K562 (cell line): ENCODE data around the gene PGRMC2. TPM values are rescaled to one million over a fixed set of nuclear protein-coding genes. Genes with fewer than 3 reads are reported as not detected.

Experiments
- ATAC-seq: fragments of 200-7000 bp; cut with Tn5 transposase; 3 replicates; pipeline ENCODE4 v1.9.1; 2020; ENCODE audit warnings: moderate library complexity
- BruUV-seq: library from RNA; stranded (reverse); fragments of 400-500 nt; replicated peaks from 2 replicates; lab custom pipeline; 2021; lab: Mats Ljungman, UMichigan
- CTCF ChIA-PET: fragments of 300-600 bp; formaldehyde crosslinking; extraction: SDS; loops from one replicate; lab custom pipeline; 2021; ENCODE audit warnings: low intra/inter-chr PET ratio; lab: Yijun Ruan, JAX
- POLR2A ChIA-PET: fragments of 300-600, 350-650 bp; sonication (Branson Sonifier 250); formaldehyde crosslinking; extraction: SDS; loops from one replicate; lab custom pipeline; 2021; ENCODE audit warnings: antibody characterized with exemption, inconsistent platforms; lab: Yijun Ruan, JAX
- DNase-seq, 4 experiments: peaks; one replicate each; pipeline versions ENCODE4 v3.0.0 to v3.0.0-alpha.2; 2011 to 2018; ENCODE audit warnings: low spot score in 3 of 4, mixed read lengths in 3 of 4; ENCODE audit errors: extremely low read depth in 1 of 4
- FAIRE-seq: peaks from 2 replicates; lab custom pipeline; 2011; peaks lifted over from hg19 to GRCh38; lab: Jason Lieb, UNC
- H2AFZ ChIP-seq: 2 replicates; pipeline ENCODE4 v1.6.0; 2011; ENCODE audit warnings: low read depth, low read length, control low read depth, inconsistent platforms
- H3K27ac ChIP-seq: fragments of 200-600 bp; 3 replicates; pipeline ENCODE4 v1.8.0; 2011; ENCODE audit warnings: low read depth, mild to moderate bottlenecking, control low read depth, inconsistent platforms, low read length, moderate library complexity, mixed read lengths; ENCODE audit errors: extremely low read depth
- H3K27me3 ChIP-seq, 2 experiments: fragments of 300-600 bp in 1 of 2; 2 replicates in 1 of 2; 3 replicates in 1 of 2; pipeline versions ENCODE4 v1.6.0 to v1.8.0; 2011; ENCODE audit warnings: inconsistent platforms in 2 of 2, low read length in 2 of 2, mild to moderate bottlenecking in 1 of 2, mixed read lengths in 1 of 2, moderate library complexity in 1 of 2; ENCODE audit not compliant: control insufficient read depth in 2 of 2, insufficient read depth in 2 of 2
- H3K36me3 ChIP-seq: fragments of 300-600 bp; 3 replicates; pipeline ENCODE4 v1.8.0; 2011; ENCODE audit warnings: mild to moderate bottlenecking, low read length, inconsistent platforms; ENCODE audit not compliant: control insufficient read depth, insufficient read depth
- H3K4me1 ChIP-seq, 2 experiments: fragments of 200-600 bp in 1 of 2; replicated peaks in 1 of 2; 2 replicates in 1 of 2; 3 replicates in 1 of 2; pipeline versions ENCODE4 v1.5.1 to v1.8.0; 2011; ENCODE audit warnings: inconsistent platforms in 2 of 2, low read length in 2 of 2, mild to moderate bottlenecking in 1 of 2, mixed read lengths in 1 of 2, moderate library complexity in 1 of 2; ENCODE audit not compliant: control insufficient read depth in 2 of 2, insufficient read depth in 2 of 2
- H3K4me2 ChIP-seq: 2 replicates; pipeline ENCODE4 v1.6.1; 2011; ENCODE audit warnings: low read length, control low read depth, inconsistent platforms, mixed read lengths; ENCODE audit not compliant: insufficient read depth
- H3K4me3 ChIP-seq: fragments of 200-600 bp; sonication (generic), shearing (Covaris generic); 2 replicates; pipeline ENCODE4 v1.5.1; 2016; ENCODE audit warnings: control low read depth, inconsistent platforms
- H3K79me2 ChIP-seq: fragments of 200-600 bp; 3 replicates; pipeline ENCODE4 v1.8.0; 2011; ENCODE audit warnings: low read length, inconsistent platforms; ENCODE audit not compliant: control insufficient read depth, insufficient read depth
- H3K9ac ChIP-seq, 2 experiments: 2 replicates each; pipeline versions ENCODE4 v1.6.0 to v1.6.1; 2011; ENCODE audit warnings: low read depth in 2 of 2, low read length in 2 of 2, control low read depth in 1 of 2, inconsistent platforms in 1 of 2, mild to moderate bottlenecking in 1 of 2, mixed read lengths in 1 of 2; ENCODE audit not compliant: insufficient read depth in 1 of 2
- H3K9me1 ChIP-seq: one replicate; pipeline ENCODE4 v1.6.0; 2011; ENCODE audit warnings: inconsistent platforms, mild to moderate bottlenecking, low read length, moderate library complexity; ENCODE audit not compliant: control insufficient read depth, insufficient read depth
- H3K9me3 ChIP-seq: replicated peaks from 2 replicates; pipeline ENCODE4 v1.5.1; 2011; ENCODE audit warnings: low read depth, low read length, inconsistent platforms; ENCODE audit not compliant: control insufficient read depth, insufficient read depth
- H4K20me1 ChIP-seq: replicated peaks from 2 replicates; pipeline ENCODE4 v1.6.1; 2011; ENCODE audit warnings: low read length, inconsistent platforms, mixed read lengths; ENCODE audit not compliant: control insufficient read depth, insufficient read depth
- CBX1 ChIP-seq: sonication (generic); IDR thresholded peaks from 2 replicates; pipeline ENCODE4 v1.6.1; 2016; ENCODE audit warnings: antibody characterized with exemption, low read depth, mild to moderate bottlenecking
- FOXJ2 ChIP-seq: fragments of 200-800 bp; sonication (Bioruptor generic); IDR thresholded peaks from 2 replicates; pipeline ENCODE4 v1.6.1; 2016; ENCODE audit warnings: missing genetic modification characterization, missing compliant biosample characterization
- FOXK2 ChIP-seq, 2 experiments: fragments of 450-650 bp; IDR thresholded peaks in 1 of 2; conservative IDR thresholded peaks in 1 of 2; 2 replicates each; pipeline ENCODE4 v1.6.1; 2016; ENCODE audit warnings: low read depth in 2 of 2, mild to moderate bottlenecking in 1 of 2
- KDM5B ChIP-seq: fragments of 200-600 bp; sonication (generic); IDR thresholded peaks from 2 replicates; pipeline ENCODE4 v1.6.1; 2012; ENCODE audit warnings: low read depth, mild to moderate bottlenecking, moderate library complexity, low read length, control low read depth, inconsistent platforms; ENCODE audit not compliant: insufficient replicate concordance
- KLF1 ChIP-seq: fragments of 450-650 bp; IDR thresholded peaks from 2 replicates; pipeline ENCODE4 v1.6.1; 2016; ENCODE audit warnings: missing genetic modification characterization, missing compliant biosample characterization
- LEF1 ChIP-seq: fragments of 450-650 bp; IDR thresholded peaks from 2 replicates; pipeline ENCODE4 v1.6.1; 2016; ENCODE audit warnings: mild to moderate bottlenecking
- MCM5 ChIP-seq: fragments of 450-650 bp; IDR thresholded peaks from 2 replicates; pipeline ENCODE4 v1.6.1; 2016; ENCODE audit warnings: low read depth
- MXI1 ChIP-seq: IDR thresholded peaks from 2 replicates; pipeline ENCODE4 v1.6.1; 2011; ENCODE audit warnings: low read depth, mild to moderate bottlenecking, improper control_type of control experiment, low read length
- MYC ChIP-seq, 2 experiments: fragments of 250-450 bp in 1 of 2; sonication (Bioruptor Pico) in 1 of 2; IDR thresholded peaks; 2 replicates each; pipeline versions ENCODE4 v1.5.1 to v1.6.1; 2012 to 2021; ENCODE audit warnings: low read depth in 2 of 2, borderline replicate concordance in 1 of 2, improper control_type of control experiment in 1 of 2, low read length in 1 of 2, mild to moderate bottlenecking in 1 of 2, moderate library complexity in 1 of 2
- POLR2G ChIP-seq: fragments of 200-400 bp; formaldehyde crosslinking; IDR thresholded peaks from 2 replicates; pipeline ENCODE4 v1.6.1; 2017; ENCODE audit warnings: low read depth, mild to moderate bottlenecking, antibody characterized with exemption, low read length, moderate library complexity
- POLR2H ChIP-seq: IDR thresholded peaks from 2 replicates; pipeline ENCODE4 v1.6.1; 2016; ENCODE audit warnings: missing genetic modification characterization, low read depth, mild to moderate bottlenecking, control low read depth, missing compliant biosample characterization, moderate library complexity
- PRMT5 ChIP-seq: sonication (generic); formaldehyde crosslinking; IDR thresholded peaks from 2 replicates; pipeline ENCODE4 v1.5.0; 2020; ENCODE audit warnings: missing genetic modification reagents
- RBBP5 ChIP-seq: fragments of 200-600 bp; sonication (generic); IDR thresholded peaks from 2 replicates; pipeline ENCODE4 v1.6.1; 2012; ENCODE audit warnings: borderline replicate concordance, mild to moderate bottlenecking, low read length, control low read depth, inconsistent platforms; ENCODE audit not compliant: insufficient read depth, poor library complexity, severe bottlenecking
- RNF2 ChIP-seq: sonication (generic); IDR thresholded peaks from 2 replicates; pipeline ENCODE4 v1.6.1; 2016
- RUNX1 ChIP-seq: sonication (generic); IDR thresholded peaks from 2 replicates; pipeline ENCODE4 v1.6.1; 2016; ENCODE audit warnings: antibody characterized with exemption, low read depth
- SNIP1 ChIP-seq: fragments of 450-650 bp; IDR thresholded peaks from 2 replicates; pipeline ENCODE4 v1.7.1; 2017; ENCODE audit warnings: low read depth, mild to moderate bottlenecking
- TEAD1 ChIP-seq, 2 experiments: fragments of 450-650 bp in 1 of 2; sonication (generic) in 1 of 2; formaldehyde crosslinking; IDR thresholded peaks; 2 replicates each; pipeline versions ENCODE4 v1.4.0 to v1.8.0; 2020 to 2022; ENCODE audit warnings: mild to moderate bottlenecking in 2 of 2, missing genetic modification reagents in 1 of 2
- ZNF140 ChIP-seq: fragments of 250-450 bp; sonication (Bioruptor Pico); IDR thresholded peaks from 2 replicates; pipeline ENCODE4 v1.8.0; 2021; ENCODE audit warnings: moderate library complexity, mild to moderate bottlenecking, inconsistent platforms
- ZNF347 ChIP-seq: fragments of 450-650 bp; formaldehyde crosslinking; IDR thresholded peaks from 2 replicates; pipeline ENCODE4 v1.4.0; 2020; ENCODE audit warnings: low read depth, mild to moderate bottlenecking, moderate library complexity
- WGBS: fragments of 100-300 bp; shearing (Covaris generic); methylation state at CpG from one replicate; pipeline ENCODE4 v1.1.6; 2016; ENCODE audit warnings: low coverage, mixed read lengths; ENCODE audit not compliant: insufficient coverage; ENCODE audit errors: missing lambda C conversion rate; 5-methylcytosine and 5-hydroxymethylcytosine counted together
- in situ Hi-C: fragments of 300-500 bp; cut with MboI; formaldehyde crosslinking; loops from 4 replicates; pipeline ENCODE4 v1.15.0; 2018; ENCODE audit warnings: inconsistent platforms, mixed read lengths
- intact Hi-C: fragments of 100-400 bp; cut with micrococcal nuclease; formaldehyde crosslinking; loops from 2 replicates; pipeline ENCODE4 v1.14.2; 2022
- polyA plus RNA-seq, 8 experiments: library from polyadenylated mRNA; depleted of rRNA in 4 of 8; stranded (reverse) in 5 of 8; unstranded in 3 of 8; fragments of >200 nt; fragmentation: Nextera tagmentation in 2 of 8; fragmentation: Illumina TruSeq in 1 of 8; extraction: Ambion mirVana in 2 of 8; extraction: Trizol in 1 of 8; gene quantifications; 2 replicates each; pipeline versions ENCODE4 v1.2.1 to v1.2.3, GENCODE V29; 2011 to 2014; ENCODE audit warnings: inconsistent platforms in 1 of 8, missing spikeins in 1 of 8
- total RNA-seq, 7 experiments: library from RNA; depleted of rRNA in 6 of 7; stranded (reverse); fragments of >200 nt in 6 of 7; fragmentation: Illumina TruSeq in 2 of 7; extraction: Trizol in 2 of 7; gene quantifications; 2 replicates each; pipeline versions ENCODE4 v1.2.1 to v1.2.3, GENCODE V29; 2011 to 2021; ENCODE audit warnings: low replicate concordance in 1 of 7

The PGRMC2 gene
- total and polyA plus RNA-seq, 9 of the 15 experiments (the other 6 are each of a cell fraction or from before 2014, with no cell fraction given), result 12.4 to 81.3 (median 22.7) TPM

DNA sequence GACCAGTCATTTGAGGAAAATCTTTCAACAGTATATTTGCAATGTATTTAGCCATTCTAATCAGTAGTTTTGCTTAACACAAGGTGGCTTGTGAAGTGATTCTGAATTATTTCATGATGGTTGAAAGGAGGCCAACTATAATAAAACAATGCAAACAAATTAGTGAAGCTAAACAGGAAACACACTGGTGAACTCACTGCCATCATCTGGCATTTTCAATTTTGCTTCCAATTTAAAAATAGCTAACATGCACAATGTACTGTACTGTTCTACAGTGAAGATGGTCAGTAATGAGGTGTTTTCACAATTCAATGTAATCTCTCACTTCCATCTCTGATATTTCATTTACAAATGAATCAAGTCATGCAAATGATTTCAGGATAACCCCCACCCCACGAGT, 31.1 kb downstream of the PGRMC2 start (continued):
- TF ChIP-seq FOXK2 (conservative IDR thresholded peaks at IDR 0.05 in 1 of 2, IDR thresholded peaks at IDR 0.05 in 1 of 2; ENCODE audit: low read depth in 2 of 2), result no peak
- TF ChIP-seq MXI1, result no peak
- TF ChIP-seq PRMT5 (CRISPR knock-in tag), result no peak
- TF ChIP-seq KDM5B, result no peak
- no peak for TF ChIP-seq FOXJ2 (tag)
- no peak for TF ChIP-seq CBX1

DNA sequence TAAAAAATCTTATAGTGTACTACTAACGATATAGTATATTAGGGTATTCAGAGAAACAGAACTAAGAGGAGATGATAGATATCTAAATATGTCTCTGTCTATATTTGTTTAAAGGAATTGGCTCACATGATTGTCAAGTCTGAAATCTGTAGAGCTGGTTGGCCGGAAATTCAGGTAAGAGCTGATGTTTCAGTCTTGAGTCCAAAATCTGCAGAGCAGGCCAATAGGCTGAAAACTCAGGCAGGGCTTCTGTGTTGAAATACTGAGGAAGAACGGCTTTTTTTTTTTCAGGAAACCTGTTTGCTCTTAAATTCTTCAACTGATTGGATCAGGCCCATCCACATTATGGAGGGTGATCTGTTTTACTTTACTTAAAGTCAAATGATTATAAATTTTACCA, 31.7 kb downstream of the PGRMC2 start:
- H3K79me2 ChIP-seq, result no peaks in the 10 kb centered on the region
- CTCF ChIA-PET, result no interaction called here
- TF ChIP-seq RUNX1 (no peak), LEF1 (no peak), POLR2G (no peak), MCM5 (no peak), MYC (IDR thresholded peaks at IDR 0.05; ENCODE audit: low read depth, low read length) (no peak), MYC (CRISPR knock-in tag; IDR thresholded peaks at IDR 0.05; ENCODE audit: borderline replicate concordance, low read depth) (no peak), TEAD1 (CRISPR knock-in tag; IDR thresholded peaks at IDR 0.05) (no peak), POLR2H (no peak), ZNF140 (no peak), ZNF347 (no peak), RNF2 (no peak), RBBP5 (no peak), SNIP1 (no peak), KLF1 (tag) (no peak)
- H4K20me1 ChIP-seq, result no peaks in the 10 kb centered on the region
- in situ Hi-C loops, result no loop called here
- no peaks in the 10 kb centered on the region for H3K9me3 ChIP-seq
- no peaks in the 10 kb centered on the region for H3K36me3 ChIP-seq
- DNase-seq, result no peak
- WGBS, result 32% methylated on average over 3 of the region's 3 CpGs
- intact Hi-C loops, result no loop called here
- no TSS peak for BruUV-seq
- no peak overlapping the region for H3K27ac ChIP-seq
- H3K27me3 ChIP-seq, result no peaks in the 10 kb centered on the region
- H3K9me1 ChIP-seq, result no peaks in the 10 kb centered on the region
- no peak overlapping the region for H3K9ac ChIP-seq
- no peak for FAIRE-seq
- no peak overlapping the region for H3K4me3 ChIP-seq
- ATAC-seq, result no peak
- POLR2A ChIA-PET, result interaction anchor here (0.6 kb wide), 1 partner anchor 318 kb away, joined by 3 read pairs; no protein-coding TSS in a partner anchor
- no peak overlapping the region for H3K4me2 ChIP-seq
- H2AFZ ChIP-seq, result no peak overlapping the region
- no peaks in the 10 kb centered on the region; a peak in 2 of 5 replicates for H3K4me1 ChIP-seq
